OCI-LY7 (cell line): ENCODE data around the gene OTOG. TPM values are rescaled to one million over a fixed set of nuclear protein-coding genes. Genes with fewer than 3 reads are reported as not detected.

ENCODE experiments used
- BruUV-seq: library from RNA; stranded (reverse); fragments of 400-500 nt; replicated peaks from 2 replicates; lab custom pipeline; 2021; lab: Mats Ljungman, UMichigan
- CTCF ChIA-PET: fragments of 300-600 bp; sonication (Branson Sonifier 250); formaldehyde crosslinking; loops from one replicate; lab custom pipeline; 2022; ENCODE audit warnings: antibody characterized with exemption; ENCODE audit not compliant: unreplicated experiment; lab: Charles Lee
- POLR2A ChIA-PET: fragments of 300-600 bp; sonication (Branson Sonifier 250); formaldehyde crosslinking; loops from one replicate; lab custom pipeline; 2022; ENCODE audit warnings: antibody characterized with exemption; lab: Charles Lee
- DNase-seq: peaks from one replicate; pipeline ENCODE4 v3.0.0-alpha.2; 2015; ENCODE audit warnings: low spot score
- H2AFZ ChIP-seq: fragments of 200-600 bp; sonication (generic), shearing (Covaris generic); 2 replicates; pipeline ENCODE4 v1.6.1; 2014; ENCODE audit warnings: mild to moderate bottlenecking, antibody characterized with exemption, low read length, moderate library complexity
- H3K27ac ChIP-seq: fragments of 200-600 bp; sonication (generic); 2 replicates; pipeline ENCODE4 v1.5.1; 2014; ENCODE audit warnings: mixed run types, low read depth, mild to moderate bottlenecking, moderate library complexity, low read length, inconsistent platforms; ENCODE audit not compliant: poor library complexity, severe bottlenecking
- H3K36me3 ChIP-seq: fragments of 200-600 bp; sonication (generic); 2 replicates; pipeline ENCODE4 v1.6.1; 2014; ENCODE audit warnings: mild to moderate bottlenecking, antibody characterized with exemption, low read length, moderate library complexity, mixed read lengths; ENCODE audit not compliant: insufficient read depth
- H3K4me1 ChIP-seq: fragments of 200-600 bp; sonication (generic); 2 replicates; pipeline ENCODE4 v1.5.1; 2014; ENCODE audit warnings: mild to moderate bottlenecking, low read length; ENCODE audit not compliant: insufficient read depth, poor library complexity, severe bottlenecking
- H3K4me2 ChIP-seq: fragments of 200-600 bp; sonication (generic); 2 replicates; pipeline ENCODE4 v1.6.1; 2014; ENCODE audit warnings: mild to moderate bottlenecking, low read length
- H3K4me3 ChIP-seq: fragments of 200-600 bp; sonication (generic); 2 replicates; pipeline ENCODE4 v1.5.1; 2014; ENCODE audit warnings: mild to moderate bottlenecking, low read depth, low read length; ENCODE audit not compliant: poor library complexity, severe bottlenecking
- H3K79me2 ChIP-seq: fragments of 200-600 bp; sonication (generic); 2 replicates; pipeline ENCODE4 v1.6.1; 2016; ENCODE audit warnings: low read depth, mild to moderate bottlenecking, low read length, moderate library complexity, mixed read lengths; ENCODE audit not compliant: insufficient read depth
- H3K9me2 ChIP-seq: fragments of 200-600 bp; sonication (generic); 2 replicates; pipeline ENCODE4 v1.6.1; 2016; ENCODE audit warnings: mild to moderate bottlenecking, low read length, mixed read lengths; ENCODE audit not compliant: insufficient read depth
- H3K9me3 ChIP-seq: fragments of 200-600 bp; sonication (generic); 2 replicates; pipeline ENCODE4 v1.6.1; 2014; ENCODE audit warnings: mild to moderate bottlenecking, mixed run types, low read length, mixed read lengths
- H4K20me1 ChIP-seq: fragments of 200-600 bp; sonication (generic); 2 replicates; pipeline ENCODE4 v1.6.1; 2014; ENCODE audit warnings: mild to moderate bottlenecking, antibody characterized with exemption, low read length, moderate library complexity, mixed read lengths; ENCODE audit not compliant: insufficient read depth
- CTCF ChIP-seq: fragments of 200-600 bp; sonication (generic); conservative IDR thresholded peaks from 2 replicates; pipeline ENCODE4 v1.5.1; 2014; ENCODE audit warnings: mild to moderate bottlenecking, antibody characterized with exemption, low read length, moderate library complexity, mixed read lengths
- EZH2phosphoT487 ChIP-seq: fragments of 200-600 bp; sonication (generic); IDR thresholded peaks from 2 replicates; pipeline ENCODE4 v1.6.1; 2018; ENCODE audit warnings: low read depth, borderline replicate concordance, mild to moderate bottlenecking, mixed run types, antibody characterized with exemption, low read length, moderate library complexity, mixed read lengths
- intact Hi-C: fragments of 100-400 bp; cut with micrococcal nuclease; formaldehyde crosslinking; loops from one replicate; pipeline ENCODE4 v1.10.0; 2022; ENCODE audit not compliant: unreplicated experiment
- total RNA-seq, 2 experiments: library from RNA; depleted of rRNA in 1 of 2; stranded (reverse); fragments of >200 nt in 1 of 2; shearing (Covaris generic) in 1 of 2; gene quantifications; 2 replicates each; pipeline ENCODE4 v1.2.3, GENCODE V29; 2014 to 2022

Gene OTOG
- total RNA-seq, 2 experiments from 2014 or later = not detected

- H3K4me1 ChIP-seq = no peaks in the 10 kb centered on the region
- DNase-seq = no peak
- no peaks in the 10 kb centered on the region for H3K36me3 ChIP-seq
- no peaks in the 10 kb centered on the region for H3K9me2 ChIP-seq
- no TSS peak for BruUV-seq
- H2AFZ ChIP-seq = no peak overlapping the region
- ChIA-PET POLR2A (no interaction called here), CTCF (no interaction called here)
- no peaks in the 10 kb centered on the region for H3K79me2 ChIP-seq
- intact Hi-C loops = no loop called here
- TF ChIP-seq EZH2phosphoT487 = no peak
- TF ChIP-seq CTCF = no peak
- no peak overlapping the region for H3K27ac ChIP-seq
- H3K4me3 ChIP-seq = no peak overlapping the region
- no peaks in the 10 kb centered on the region for H4K20me1 ChIP-seq
- no peaks in the 10 kb centered on the region for H3K9me3 ChIP-seq
- H3K4me2 ChIP-seq = no peak overlapping the region
These were observed 8.3 kb upstream of the OTOG start for GRCh38 chr11:17538731-17539130.

- ChIA-PET CTCF (no interaction called here), POLR2A (no interaction called here)
- H3K4me2 ChIP-seq = no peak overlapping the region
- DNase-seq = no peak
- no peaks in the 10 kb centered on the region for H3K36me3 ChIP-seq
- H3K9me2 ChIP-seq = no peaks in the 10 kb centered on the region
- H3K9me3 ChIP-seq = no peaks in the 10 kb centered on the region
- intact Hi-C loops = no loop called here
- H3K4me1 ChIP-seq = no peaks in the 10 kb centered on the region
- H3K79me2 ChIP-seq = no peaks in the 10 kb centered on the region
- no peak overlapping the region for H2AFZ ChIP-seq
- no TSS peak for BruUV-seq
- H3K4me3 ChIP-seq = no peak overlapping the region
- no peak overlapping the region for H3K27ac ChIP-seq
- H4K20me1 ChIP-seq = no peaks in the 10 kb centered on the region
- no peak for TF ChIP-seq EZH2phosphoT487
- TF ChIP-seq CTCF = no peak
These were observed 6.3 kb upstream of the OTOG start for GRCh38 chr11:17540807-17541206.

- ChIA-PET CTCF (no interaction called here), POLR2A (no interaction called here)
- H3K9me2 ChIP-seq = no peaks in the 10 kb centered on the region
- no peak overlapping the region for H3K4me3 ChIP-seq
- no peaks in the 10 kb centered on the region for H4K20me1 ChIP-seq
- no peak overlapping the region for H3K27ac ChIP-seq
- no peaks in the 10 kb centered on the region for H3K79me2 ChIP-seq
- H2AFZ ChIP-seq = no peak overlapping the region
- H3K4me1 ChIP-seq = no peaks in the 10 kb centered on the region
- no peak for DNase-seq
- no peaks in the 10 kb centered on the region for H3K36me3 ChIP-seq
- H3K4me2 ChIP-seq = no peak overlapping the region
- intact Hi-C loops = no loop called here
- H3K9me3 ChIP-seq = no peaks in the 10 kb centered on the region
- TF ChIP-seq EZH2phosphoT487 (no peak), CTCF (no peak)
- BruUV-seq = no TSS peak
These were observed 5.7 kb upstream of the OTOG start for GRCh38 chr11:17541330-17541885.
